SK-N-DZ (cell line): Measurements from ENCODE around the gene ANKRD65.
"Not testable (repeated sequence)": the region's sequence is repeated elsewhere in the genome, so short reads cannot be mapped to it uniquely, and the experiment has no call there.

ENCODE experiments used
- DNase-seq: peaks from one replicate; pipeline ENCODE4 v3.0.0-alpha.2; 2015; ENCODE audit warnings: low spot score

The ANKRD65 gene

GRCh38 chr1:1417825-1418463 is 3.1 kb downstream of the ANKRD65 start:
- not testable (repeated sequence) for DNase-seq

DNA sequence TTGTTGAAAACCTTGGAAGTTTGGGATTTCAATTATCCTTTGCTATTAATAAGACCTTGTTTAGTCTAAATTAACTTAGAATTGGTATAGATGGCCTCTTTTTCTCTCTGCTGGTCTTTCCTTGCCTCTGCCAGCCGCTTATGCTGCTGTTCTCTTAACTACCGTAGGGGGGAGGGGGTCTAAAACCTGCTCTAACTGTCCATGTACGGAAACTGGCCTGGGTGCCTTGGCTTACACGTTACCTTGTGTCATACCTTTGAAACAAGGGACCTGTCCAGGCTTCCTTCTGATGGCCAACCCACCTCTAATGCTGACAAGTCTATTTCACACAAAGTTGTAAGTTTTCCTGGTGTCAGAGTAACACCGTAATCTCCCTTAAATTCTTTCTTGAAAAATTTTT is 3.7 kb downstream of the ANKRD65 start:
- not testable (repeated sequence) for DNase-seq

DNA sequence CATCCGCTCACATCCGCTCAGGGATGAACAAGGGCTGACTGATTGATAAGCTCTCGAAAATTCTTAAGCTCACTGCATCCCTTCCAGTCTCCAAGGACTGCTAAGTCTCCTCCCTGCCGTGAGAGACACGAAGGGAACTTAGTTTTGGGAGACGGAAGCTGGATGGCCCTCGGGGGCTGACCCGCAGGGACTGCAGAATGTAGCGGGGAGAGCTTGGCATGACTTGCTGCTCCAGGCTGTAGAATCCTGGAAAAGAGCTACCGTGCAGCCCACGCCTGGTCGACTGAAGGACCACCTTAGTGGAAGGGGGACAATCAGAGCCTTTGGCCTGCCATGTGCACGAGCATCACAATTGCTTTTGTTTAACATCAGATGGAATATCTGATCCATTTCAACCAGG is 5.3 kb downstream of the ANKRD65 start:
- no peak for DNase-seq

DNA sequence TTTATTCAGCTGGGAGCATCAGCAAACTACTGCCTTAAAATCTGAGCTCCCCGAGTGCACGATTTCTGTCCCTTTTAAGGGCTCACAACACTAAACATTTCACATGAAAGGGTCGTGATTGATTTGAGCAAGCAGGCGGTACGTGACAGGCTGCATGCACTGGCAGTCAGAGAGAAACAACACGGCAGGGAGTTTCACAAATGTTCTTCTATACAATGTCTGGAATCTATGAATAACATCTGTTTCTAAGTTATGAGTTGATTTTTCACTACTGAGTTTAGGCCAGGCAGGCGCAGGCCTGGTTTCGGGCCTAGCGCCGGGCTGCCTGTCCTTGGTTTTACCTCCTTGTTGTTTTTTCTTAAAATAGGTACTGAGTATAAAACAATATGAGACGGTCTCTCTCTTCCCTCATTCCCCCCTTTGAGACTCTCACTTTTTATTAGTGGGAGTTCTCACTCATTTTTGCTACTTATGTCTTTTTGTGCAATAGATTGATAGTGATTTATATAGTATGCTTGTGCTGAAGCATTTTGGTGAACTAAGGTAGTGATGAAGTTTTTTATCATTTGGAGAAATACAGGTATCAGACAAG is 8.7 kb downstream of the ANKRD65 start:
- DNase-seq: not testable (repeated sequence)

DNA sequence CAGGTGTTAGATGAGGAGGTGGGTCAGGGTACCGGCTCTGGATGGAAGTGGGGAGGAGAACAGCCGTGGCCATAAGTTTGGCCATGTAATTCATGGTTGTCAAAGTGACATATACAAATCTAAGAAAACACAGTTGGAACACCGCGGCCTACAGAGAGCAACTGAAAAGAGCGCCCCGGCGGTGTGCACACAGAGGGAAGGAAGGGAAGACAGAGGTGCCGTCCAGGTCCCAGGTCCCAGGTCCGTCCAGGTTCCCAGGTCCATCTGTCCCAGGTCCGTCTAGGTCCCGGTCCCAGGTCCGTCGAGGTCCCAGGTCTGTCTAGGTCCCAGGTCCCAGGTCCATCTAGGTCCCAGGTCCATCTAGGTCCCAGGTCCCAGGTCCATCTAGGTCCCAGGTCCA is 9.4 kb downstream of the ANKRD65 start:
- DNase-seq: no peak

DNA sequence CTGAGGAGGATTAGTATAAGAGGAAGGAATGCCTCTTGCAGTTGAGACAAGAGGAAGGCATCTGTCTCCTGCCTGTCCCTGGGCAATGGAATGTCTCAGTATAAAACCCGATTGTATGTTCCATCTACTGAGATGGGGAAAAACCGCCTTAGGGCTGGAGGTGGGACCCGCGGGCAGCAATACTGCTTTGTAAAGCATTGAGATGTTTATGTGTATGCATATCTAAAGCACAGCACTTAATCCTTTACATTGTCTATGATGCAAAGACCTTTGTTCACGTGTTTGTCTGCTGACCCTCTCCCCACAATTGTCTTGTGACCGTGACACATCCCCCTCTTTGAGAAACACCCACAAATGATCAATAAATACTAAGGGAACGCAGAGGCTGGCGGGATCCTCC is 10.8 kb downstream of the ANKRD65 start:
- DNase-seq: not testable (repeated sequence)

DNA sequence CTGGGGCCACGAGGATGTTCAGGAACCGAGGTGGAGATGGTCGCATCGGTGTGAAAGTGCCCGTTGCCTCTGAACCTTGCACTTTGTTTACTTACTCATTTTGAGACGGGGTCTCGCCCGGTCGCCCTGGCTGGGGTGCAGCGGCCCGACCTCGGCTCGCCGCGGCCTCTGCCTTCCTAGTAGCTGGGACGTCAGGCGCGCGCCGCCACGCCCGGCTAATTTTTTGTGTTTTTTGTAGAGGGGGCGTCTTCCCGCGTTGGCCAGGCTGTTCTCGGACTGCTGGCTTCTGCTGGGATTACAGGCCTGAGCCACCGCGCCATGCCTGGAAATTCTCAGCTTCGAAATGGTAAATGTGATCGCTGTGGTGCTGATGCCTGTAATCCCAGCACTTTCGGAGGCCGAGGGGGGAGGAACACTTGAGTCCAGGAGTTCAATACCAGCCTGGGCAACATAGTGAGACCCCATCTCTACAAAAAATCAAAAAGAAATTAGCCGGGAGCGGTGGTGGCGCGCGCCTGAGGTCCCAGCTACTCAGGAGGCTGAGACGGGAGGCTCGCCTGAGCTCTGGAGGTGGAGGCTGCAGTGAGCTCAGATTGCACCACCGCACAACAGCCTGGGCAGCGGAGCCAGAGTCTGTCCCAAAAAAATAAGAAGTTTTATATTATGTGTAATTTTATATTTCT is 13.3 kb downstream of the ANKRD65 start:
- no peak for DNase-seq

DNA sequence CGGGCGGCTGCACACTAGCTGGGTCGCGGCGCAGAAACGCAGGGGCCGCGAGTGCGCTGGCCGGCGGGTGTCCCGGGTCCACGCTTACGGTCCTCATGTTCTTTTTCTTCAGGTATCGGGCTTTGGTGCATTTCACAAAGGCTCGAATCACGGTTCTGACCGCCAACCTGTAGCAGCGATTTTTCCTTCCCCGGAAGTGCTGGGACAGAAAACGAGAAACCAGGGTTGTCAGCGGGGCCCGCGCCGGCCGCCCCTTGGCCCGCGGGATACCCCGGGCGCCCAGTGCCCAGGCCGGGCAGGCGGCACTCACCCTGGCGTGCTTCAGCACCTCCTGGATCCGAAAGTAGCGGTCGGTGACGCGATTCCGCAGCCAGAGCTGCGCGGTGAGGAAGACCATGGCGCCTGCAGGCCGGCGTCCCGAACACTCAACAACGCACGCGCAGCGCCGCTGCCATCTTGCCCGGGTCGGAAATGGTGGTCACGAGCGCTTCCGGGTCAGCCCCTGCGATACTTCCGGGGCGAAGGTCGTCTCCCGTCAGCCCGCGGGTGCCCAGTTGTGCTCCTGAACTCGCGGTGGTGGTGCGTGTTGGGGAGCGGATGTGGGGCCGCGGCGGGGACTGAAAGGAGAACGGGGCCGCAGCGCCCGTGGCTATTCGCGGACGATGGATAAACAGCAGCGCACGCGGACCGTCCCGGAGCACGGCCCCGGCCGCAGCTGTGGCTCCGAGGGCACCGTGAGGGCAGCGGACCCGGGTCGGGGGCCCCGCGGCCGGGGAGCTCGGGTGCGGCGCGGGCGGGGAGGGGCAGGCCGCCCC is 14.0 kb downstream of the ANKRD65 start, which contains the start of gene MRPL20:
MRPL20 (minus strand) TSS at position 473 of the 815 bp plus-strand sequence; CDS start at position 397, 76 bp downstream.
- DNase-seq: peak; percentile 84

DNA sequence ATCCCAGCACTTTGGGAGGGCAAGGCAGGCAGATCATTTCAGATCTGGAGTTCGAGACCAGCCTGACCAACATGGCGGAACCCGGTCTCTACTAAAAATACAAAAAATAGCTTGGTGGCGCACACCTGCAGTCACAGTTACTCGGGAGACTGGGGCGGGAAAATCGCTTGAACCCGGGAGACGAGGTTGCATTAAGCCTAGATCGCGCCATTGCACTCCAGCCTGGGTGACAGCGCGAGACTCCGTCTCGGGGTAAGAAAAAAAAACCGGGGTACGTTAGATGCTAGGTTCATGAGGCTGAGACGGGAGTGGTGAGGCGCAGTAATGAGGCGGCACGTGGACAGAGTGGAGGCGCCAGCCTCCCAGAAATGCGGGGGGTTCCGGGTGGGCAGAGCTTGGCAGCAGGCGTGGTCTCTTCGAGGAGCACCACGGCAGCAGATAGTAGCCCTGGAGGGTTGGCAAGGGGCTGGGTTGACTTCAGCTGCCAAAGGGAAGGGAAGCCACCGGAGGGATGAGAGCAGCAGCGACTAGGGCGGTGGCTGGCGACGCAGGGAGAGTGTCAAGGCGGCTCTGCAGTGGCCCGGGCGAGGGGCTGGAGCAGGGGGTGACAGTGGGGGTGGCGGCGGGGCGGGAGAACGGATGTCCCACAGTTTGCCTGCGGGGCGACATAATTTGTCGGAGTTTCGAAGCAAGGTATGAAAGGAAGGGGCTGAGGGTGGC is 14.8 kb downstream of the ANKRD65 start:
- no peak for DNase-seq

- DNase-seq: no peak
These were observed 17.4 kb downstream of the ANKRD65 start for GRCh38 chr1:1403653-1404052.

- DNase-seq: not testable (repeated sequence)
These were observed 18.1 kb downstream of the ANKRD65 start for GRCh38 chr1:1402901-1403392.

GRCh38 chr1:1402072-1402900 is 18.8 kb downstream of the ANKRD65 start:
- DNase-seq: peak; percentile 29

- DNase-seq: no peak
These were observed 19.5 kb downstream of the ANKRD65 start for GRCh38 chr1:1401457-1402010.

GRCh38 chr1:1400576-1401456 is 20.3 kb downstream of the ANKRD65 start:
- DNase-seq: no peak

DNA sequence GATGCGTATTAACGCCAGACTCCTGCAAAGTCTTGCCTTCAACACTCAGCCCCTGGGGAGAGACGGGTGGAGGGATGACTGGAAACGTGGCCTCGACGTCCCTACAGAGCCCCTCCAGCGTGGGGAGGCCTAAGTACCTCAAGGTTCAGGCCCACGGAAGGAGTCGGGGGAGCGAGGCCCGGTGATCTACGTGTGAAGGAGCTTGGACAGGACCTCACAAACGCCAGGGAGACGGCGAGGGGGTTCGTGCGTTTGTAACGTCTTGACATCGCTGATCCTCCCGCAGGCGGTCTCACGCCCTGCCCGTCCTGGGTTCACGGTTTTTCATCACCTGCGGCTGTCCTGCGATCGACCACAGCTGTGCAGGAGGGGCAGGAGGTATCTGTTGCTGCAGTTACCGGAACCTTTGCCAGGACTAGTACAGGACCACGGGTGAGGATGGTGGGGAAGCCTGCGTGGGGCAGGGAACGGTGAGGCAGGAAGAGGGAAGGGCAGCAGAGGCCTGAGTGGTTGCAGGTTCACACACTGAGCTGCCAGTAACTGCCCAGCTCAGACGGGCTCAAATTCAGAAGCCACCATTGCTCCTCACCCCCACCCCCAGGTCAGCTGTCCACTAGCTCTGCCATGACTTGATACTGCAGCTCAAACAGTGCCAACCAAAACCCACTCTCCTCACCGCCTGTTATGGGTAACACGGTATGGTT is 21.1 kb downstream of the ANKRD65 start:
- DNase-seq: no peak

- peak; percentile 95 for DNase-seq
These were observed 21.7 kb downstream of the ANKRD65 start, which contains the start of gene CCNL2 for GRCh38 chr1:1399187-1399871. Gene CCNL2 (minus strand): TSS chr1:1399335. CDS start chr1:1399306, 29 bp downstream.

GRCh38 chr1:1398677-1399186 is 22.3 kb downstream of the ANKRD65 start:
- DNase-seq: no peak
